Activated CD4-positive, alpha-beta T cell treated with anti-CD3 and anti-CD28 coated beads, Interleukin-2, Interleukin-6, amounts not matched to agents 100 ng/mL and 50 ng/mL, durations not matched to agents 16 hours and 8 hours (primary cell): ENCODE results near the gene EIF2S3.
A peak's percentile ranks its signal among the peaks of the same experiment; 100 is the strongest.
"Not testable (repeated sequence)": the region's sequence is repeated elsewhere in the genome, so short reads cannot be mapped to it uniquely, and the experiment has no call there.

Experiments
- DNase-seq: peaks from one replicate; pipeline ENCODE4 v3.0.0-alpha.2; 2020

Gene EIF2S3

GRCh38 chrX:24050522-24051318 lies 4.0 kb upstream of the EIF2S3 start:
- DNase-seq, result not testable (repeated sequence)

GRCh38 chrX:24055043-24055356 lies 244 bp downstream of the EIF2S3 start:
- DNase-seq, result no peak

- no peak for DNase-seq
Measured at GRCh38 chrX:24063488-24063887, 8.7 kb downstream of the EIF2S3 start.

- DNase-seq, result no peak
Measured at GRCh38 chrX:24069877-24070276, 15.1 kb downstream of the EIF2S3 start.

GRCh38 chrX:24079411-24079810 lies 24.7 kb downstream of the EIF2S3 start:
- DNase-seq, result no peak

- DNase-seq, result peak; percentile 39
Measured at GRCh38 chrX:24080245-24080644, 25.5 kb downstream of the EIF2S3 start.

- DNase-seq, result peak; percentile 54
Measured at GRCh38 chrX:24080704-24081103, 25.9 kb downstream of the EIF2S3 start.

- DNase-seq, result peak; percentile 72
Measured at GRCh38 chrX:24081661-24082154, 27.0 kb downstream of the EIF2S3 start.

- DNase-seq, result no peak
Measured at GRCh38 chrX:24082447-24082846, 27.7 kb downstream of the EIF2S3 start.

- DNase-seq, result no peak
Measured at GRCh38 chrX:24085101-24085500, 30.3 kb downstream of the EIF2S3 start.

GRCh38 chrX:24090300-24091200 lies 35.8 kb downstream of the EIF2S3 start:
- no peak for DNase-seq

GRCh38 chrX:24093746-24094145 lies 39.0 kb downstream of the EIF2S3 start:
- no peak for DNase-seq

- DNase-seq, result no peak
Measured at GRCh38 chrX:24097741-24098260, 43.0 kb downstream of the EIF2S3 start.

- DNase-seq, result no peak
Measured at GRCh38 chrX:24098932-24099331, 44.2 kb downstream of the EIF2S3 start.

GRCh38 chrX:24099394-24099793 lies 44.6 kb downstream of the EIF2S3 start:
- DNase-seq, result peak; percentile 12

GRCh38 chrX:24100713-24101112 lies 46.0 kb downstream of the EIF2S3 start:
- DNase-seq, result no peak

GRCh38 chrX:24110069-24110468 lies 55.3 kb downstream of the EIF2S3 start:
- no peak for DNase-seq

- DNase-seq, result no peak
Measured at GRCh38 chrX:24113181-24113580, 58.4 kb downstream of the EIF2S3 start.

- DNase-seq, result no peak
Measured at GRCh38 chrX:24117258-24117657, 62.5 kb downstream of the EIF2S3 start.

- no peak for DNase-seq
Measured at GRCh38 chrX:24124244-24124799, 69.6 kb downstream of the EIF2S3 start.

- no peak for DNase-seq
Measured at GRCh38 chrX:24125028-24125612, 70.4 kb downstream of the EIF2S3 start.
